Measurements from ENCODE around the gene RECQL5.

RECQL5 gene

GRCh38 chr17:75666959-75667790 lies at the start of gene RECQL5, which contains the start of gene SAP30BP:
Gene RECQL5, minus strand, starts transcription at chr17:75667154. Its CDS starts 597 bp downstream, at chr17:75666557.
Gene SAP30BP, plus strand, starts transcription at chr17:75667338. Its CDS starts 35 bp downstream, at chr17:75667373.
- peak; percentile 99 for DNase-seq

- DNase-seq, result peak; percentile 23
Observed at GRCh38 chr17:75712446-75712845, 45.5 kb upstream of the RECQL5 start.

- peak; percentile 96 for DNase-seq
Observed at GRCh38 chr17:75707079-75707571, 40.2 kb upstream of the RECQL5 start.

- no peak for DNase-seq
Observed at GRCh38 chr17:75706042-75706728, 39.2 kb upstream of the RECQL5 start.

GRCh38 chr17:75704963-75705875 lies 38.3 kb upstream of the RECQL5 start:
- peak; percentile 53 for DNase-seq

GRCh38 chr17:75703591-75703990 lies 36.6 kb upstream of the RECQL5 start:
- no peak for DNase-seq

GRCh38 chr17:75703191-75703590 lies 36.2 kb upstream of the RECQL5 start:
- DNase-seq, result no peak

- no peak for DNase-seq
Observed at GRCh38 chr17:75701288-75701687, 34.3 kb upstream of the RECQL5 start.

GRCh38 chr17:75698659-75699058 lies 31.7 kb upstream of the RECQL5 start:
- DNase-seq, result no peak

- no peak for DNase-seq
Observed at GRCh38 chr17:75697651-75698291, 30.8 kb upstream of the RECQL5 start.

GRCh38 chr17:75695830-75696271 lies 28.9 kb upstream of the RECQL5 start:
- DNase-seq, result no peak

GRCh38 chr17:75695141-75695829 lies 28.3 kb upstream of the RECQL5 start:
- no peak for DNase-seq

GRCh38 chr17:75694536-75694935 lies 27.6 kb upstream of the RECQL5 start:
- DNase-seq, result no peak

GRCh38 chr17:75693500-75694481 lies 26.8 kb upstream of the RECQL5 start:
- DNase-seq, result no peak

- DNase-seq, result no peak
Observed at GRCh38 chr17:75692976-75693375, 26.0 kb upstream of the RECQL5 start.

GRCh38 chr17:75691801-75692626 lies 25.1 kb upstream of the RECQL5 start:
- no peak for DNase-seq

- DNase-seq, result peak; percentile 37
Observed at GRCh38 chr17:75691371-75691791, 24.4 kb upstream of the RECQL5 start.

GRCh38 chr17:75689441-75689873 lies 22.5 kb upstream of the RECQL5 start:
- peak; percentile 38 for DNase-seq

GRCh38 chr17:75688209-75688825 lies 21.4 kb upstream of the RECQL5 start:
- peak; percentile 80 for DNase-seq

Data from hematopoietic multipotent progenitor cell treated with erythropoietin and hydrocortisone succinate and interleukin-3 and kit ligand, for 4 days (in vitro differentiated cells).